Activated CD8-positive, alpha-beta memory T cell treated with anti-CD3 and anti-CD28 coated beads, Interleukin-2, amount 50 U/mL, for 24 hours (primary cell): Measurements from ENCODE around the gene NIM1K.
"Not testable (repeated sequence)": the region's sequence is repeated elsewhere in the genome, so short reads cannot be mapped to it uniquely, and the experiment has no call there.

ENCODE experiments used
- DNase-seq: peaks from one replicate; pipeline ENCODE4 v3.0.0-alpha.2; 2020; ENCODE audit errors: extremely low read depth

The NIM1K gene

GRCh38 chr5:43190755-43191603 is 1.0 kb upstream of the NIM1K start:
- DNase-seq, result no peak

DNA sequence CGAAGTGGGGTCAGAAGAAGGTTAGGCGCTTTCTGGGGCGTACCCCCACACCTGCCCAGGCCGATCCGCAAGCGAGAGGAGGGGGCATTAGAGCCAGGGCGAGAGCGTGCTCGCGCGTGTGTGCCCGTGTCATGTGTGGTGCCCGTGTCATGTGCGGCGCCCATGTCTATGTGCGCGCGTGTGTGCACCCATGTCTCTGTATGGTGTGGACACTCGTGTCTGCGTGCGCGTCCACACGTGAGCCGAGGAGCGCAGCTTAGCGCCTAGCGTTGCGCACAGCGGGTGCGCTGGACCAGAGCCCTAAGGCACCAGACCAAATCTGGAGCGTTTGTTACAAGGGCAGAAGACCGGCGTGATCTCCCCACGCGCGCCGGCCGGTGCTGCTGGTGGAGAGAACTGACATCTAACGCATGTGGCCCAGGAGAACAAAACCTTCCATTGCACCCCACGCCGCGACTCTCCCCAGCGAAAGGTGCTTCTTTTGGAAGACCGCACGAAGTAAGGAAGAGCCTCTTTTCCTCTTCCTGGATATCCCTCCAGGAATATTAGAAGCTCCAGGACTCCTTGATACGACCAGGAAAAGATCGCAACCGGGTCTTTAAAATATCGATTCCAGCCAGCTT is 644 bp downstream of the NIM1K start:
- DNase-seq, result no peak

DNA sequence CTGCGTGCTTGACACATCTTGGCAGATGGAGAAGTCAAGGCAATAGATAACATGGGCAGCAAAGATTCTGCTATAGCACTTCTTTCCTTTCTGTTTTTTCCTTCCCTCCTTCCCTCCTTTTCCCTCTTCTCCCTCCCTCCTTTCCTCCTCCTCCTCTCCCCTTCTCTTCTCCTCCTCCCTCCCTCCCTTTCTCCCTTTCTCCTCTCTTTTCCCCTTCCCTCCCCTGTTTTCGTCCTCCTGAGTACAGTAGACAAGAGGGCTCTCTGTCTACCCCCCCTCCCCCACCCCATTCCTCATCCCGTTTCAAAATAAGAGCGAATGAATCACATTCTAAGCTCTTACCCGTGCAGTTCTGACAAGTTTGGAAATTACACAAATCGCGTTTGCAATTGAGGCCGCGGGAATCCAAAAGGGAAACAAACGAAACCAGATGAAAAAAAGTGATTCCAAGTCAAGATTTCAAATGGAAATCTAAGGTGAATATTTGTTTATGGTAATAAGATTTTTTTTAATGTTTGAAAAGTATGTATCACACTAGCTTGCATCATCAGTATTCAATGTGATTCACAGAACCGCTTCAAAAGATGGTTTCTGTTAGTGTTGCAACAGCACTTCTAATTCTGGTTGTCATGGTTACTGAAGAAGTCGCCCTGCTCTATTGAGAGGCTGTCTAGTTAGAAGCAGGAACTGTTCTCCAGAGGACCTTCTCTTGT is 1.3 kb downstream of the NIM1K start:
- DNase-seq, result no peak

GRCh38 chr5:43193894-43194265 is 1.9 kb downstream of the NIM1K start:
- DNase-seq, result no peak

- no peak for DNase-seq
Measured at GRCh38 chr5:43195670-43196265, 3.7 kb downstream of the NIM1K start.

DNA sequence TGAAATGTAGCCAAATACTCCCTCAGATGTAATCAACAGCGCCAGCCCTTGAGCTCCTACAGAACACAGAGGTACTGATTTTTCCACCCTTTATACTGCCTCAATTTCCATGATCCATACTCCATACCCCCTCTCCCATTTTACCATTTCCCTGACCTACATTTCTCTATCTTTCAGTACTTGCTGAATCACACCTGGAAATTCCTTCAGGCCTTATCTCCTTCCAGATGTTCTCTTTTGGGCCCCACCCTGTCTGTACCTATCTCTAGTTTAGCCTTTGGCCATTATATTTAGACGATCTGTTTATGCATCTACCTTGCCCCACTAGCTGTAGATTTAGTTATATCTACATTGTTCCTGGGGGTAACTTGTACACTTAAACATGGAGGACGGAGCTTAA is 5.5 kb downstream of the NIM1K start:
- DNase-seq, result no peak

- not testable (repeated sequence) for DNase-seq
Measured at GRCh38 chr5:43201442-43201841, 9.4 kb downstream of the NIM1K start.

DNA sequence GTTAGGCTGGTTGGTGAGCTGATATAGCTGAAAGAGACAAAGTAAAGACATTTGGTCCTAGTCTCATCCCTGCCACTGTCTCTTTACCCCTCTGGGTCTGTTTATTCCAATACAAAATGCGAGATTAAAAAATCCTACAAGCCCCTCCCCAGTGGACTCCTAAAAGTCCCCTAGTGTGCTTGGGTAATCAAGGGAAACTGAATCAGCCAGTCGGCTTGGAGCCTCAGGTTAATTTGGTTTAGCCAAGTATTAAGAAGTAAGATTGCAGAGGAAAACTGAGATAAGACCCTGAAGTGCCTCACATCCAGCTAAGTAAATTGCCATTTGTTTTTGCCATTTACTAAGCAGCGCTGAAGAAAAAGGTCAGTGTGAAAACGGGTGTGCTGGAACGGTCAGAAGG is 10.4 kb downstream of the NIM1K start:
- no peak for DNase-seq

DNA sequence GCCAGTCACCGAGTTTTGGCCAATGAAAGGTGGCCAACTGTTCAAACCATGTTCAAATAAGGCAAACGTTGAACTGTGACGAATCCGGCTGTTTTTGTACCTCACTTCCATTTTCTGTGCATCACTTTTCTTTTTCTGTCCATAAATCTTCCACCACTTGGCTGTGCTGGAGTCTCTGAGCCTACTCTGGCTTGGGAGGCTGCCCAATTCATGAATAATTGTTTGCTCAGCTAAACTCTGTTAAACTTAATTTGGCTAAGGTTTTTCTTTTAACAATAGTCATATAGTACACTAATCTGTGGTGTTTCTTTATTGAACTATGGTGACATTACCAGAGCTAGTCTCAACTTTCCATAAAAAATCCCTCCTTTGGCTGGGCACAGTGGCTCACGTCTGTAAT is 11.3 kb downstream of the NIM1K start:
- DNase-seq, result no peak

GRCh38 chr5:43204958-43205357 is 12.9 kb downstream of the NIM1K start:
- no peak for DNase-seq

DNA sequence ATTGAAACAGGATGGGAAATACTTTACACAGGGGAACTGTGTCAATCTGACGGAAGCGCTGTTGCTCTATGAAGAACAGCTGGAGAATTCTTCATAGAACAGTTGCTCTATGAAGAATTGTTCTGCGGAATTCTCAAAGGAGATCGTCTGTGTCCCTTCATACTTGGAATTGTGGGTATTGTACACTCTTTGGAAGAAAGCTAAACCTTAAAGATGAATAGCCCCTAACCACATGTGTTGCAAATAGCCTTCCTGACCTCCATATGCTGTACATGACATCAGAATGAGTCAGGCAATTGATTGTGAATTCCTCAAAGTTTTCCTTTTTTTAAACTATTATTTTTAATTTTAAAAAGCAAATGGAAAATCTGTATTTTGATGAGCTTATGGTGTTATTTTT is 15.6 kb downstream of the NIM1K start:
- DNase-seq, result no peak

DNA sequence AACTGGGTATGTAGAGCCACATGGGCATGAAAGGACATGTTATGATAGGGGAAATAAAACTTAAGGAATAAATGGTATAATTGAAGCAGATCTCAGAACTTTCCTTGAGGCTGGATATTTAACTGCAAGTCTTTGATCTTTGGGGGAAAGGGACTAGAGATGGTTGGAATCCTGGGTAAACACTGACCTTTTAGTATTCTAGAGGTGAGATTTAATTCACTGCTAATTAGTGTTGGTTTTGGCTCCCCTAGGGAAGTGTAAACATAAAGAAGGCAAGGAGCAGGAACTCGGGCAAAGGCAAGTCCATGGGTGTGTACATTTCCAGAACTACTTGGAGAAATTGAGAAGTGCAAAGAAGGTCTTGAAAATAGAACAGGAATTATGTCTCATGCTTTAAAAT is 16.6 kb downstream of the NIM1K start:
- DNase-seq, result no peak

DNA sequence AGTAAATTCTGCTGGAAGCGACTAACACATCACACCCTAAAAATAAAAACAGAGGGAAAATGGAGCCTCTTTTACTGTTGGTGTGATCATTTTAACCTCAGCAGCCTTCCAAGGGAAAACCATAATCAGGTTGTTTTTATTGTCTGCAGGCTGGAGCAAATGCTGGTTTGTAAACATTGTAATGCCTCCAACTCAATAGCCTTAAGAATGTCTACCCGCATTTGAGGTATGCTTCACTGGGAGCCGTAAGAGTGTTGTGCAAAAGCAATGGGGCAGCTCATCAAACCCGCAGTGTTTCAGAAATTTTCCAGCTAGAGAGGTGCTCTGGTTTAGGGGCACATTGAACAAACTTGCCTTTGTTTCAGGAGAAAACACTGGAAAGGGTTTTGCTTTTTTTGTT is 17.0 kb downstream of the NIM1K start:
- DNase-seq, result no peak

DNA sequence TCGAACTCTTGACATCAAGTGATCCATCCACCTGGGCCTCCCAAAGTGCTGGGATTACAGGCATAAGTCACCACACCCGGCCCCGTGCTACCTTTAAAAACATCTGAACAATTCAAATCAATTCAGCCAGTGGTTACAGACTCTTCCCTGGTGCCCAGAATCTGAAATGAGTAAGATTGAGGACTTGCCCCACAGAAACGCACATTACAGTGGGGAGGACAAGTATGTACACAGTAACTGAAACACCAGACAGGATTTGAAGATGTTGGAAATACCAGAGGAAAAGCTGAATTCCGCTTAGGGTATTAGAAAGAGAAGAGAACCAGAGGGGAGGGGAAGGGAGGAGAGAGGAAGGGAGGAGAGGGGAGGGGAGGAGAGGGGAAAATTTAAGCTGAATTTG is 17.8 kb downstream of the NIM1K start:
- no peak for DNase-seq

DNA sequence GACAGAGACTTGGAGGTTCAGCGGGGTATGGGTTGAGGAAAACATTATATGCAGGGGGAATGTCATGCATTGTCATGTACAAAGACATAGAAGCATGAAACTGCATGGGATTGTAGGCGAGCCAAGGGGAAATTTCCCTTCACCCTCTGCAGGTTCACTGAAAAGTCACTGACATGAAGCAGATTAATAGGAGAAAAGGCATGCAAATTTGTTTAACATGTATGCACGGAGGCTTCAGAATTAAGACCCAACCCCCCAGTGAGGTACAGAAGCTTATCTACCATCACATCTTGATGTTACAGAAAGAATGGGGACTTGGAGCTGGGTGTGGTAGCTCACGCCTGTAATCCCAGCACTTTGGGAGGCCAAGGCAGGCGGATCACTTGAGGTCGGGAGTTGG is 18.5 kb downstream of the NIM1K start:
- DNase-seq, result no peak

GRCh38 chr5:43213951-43214350 is 21.9 kb downstream of the NIM1K start:
- DNase-seq, result no peak

DNA sequence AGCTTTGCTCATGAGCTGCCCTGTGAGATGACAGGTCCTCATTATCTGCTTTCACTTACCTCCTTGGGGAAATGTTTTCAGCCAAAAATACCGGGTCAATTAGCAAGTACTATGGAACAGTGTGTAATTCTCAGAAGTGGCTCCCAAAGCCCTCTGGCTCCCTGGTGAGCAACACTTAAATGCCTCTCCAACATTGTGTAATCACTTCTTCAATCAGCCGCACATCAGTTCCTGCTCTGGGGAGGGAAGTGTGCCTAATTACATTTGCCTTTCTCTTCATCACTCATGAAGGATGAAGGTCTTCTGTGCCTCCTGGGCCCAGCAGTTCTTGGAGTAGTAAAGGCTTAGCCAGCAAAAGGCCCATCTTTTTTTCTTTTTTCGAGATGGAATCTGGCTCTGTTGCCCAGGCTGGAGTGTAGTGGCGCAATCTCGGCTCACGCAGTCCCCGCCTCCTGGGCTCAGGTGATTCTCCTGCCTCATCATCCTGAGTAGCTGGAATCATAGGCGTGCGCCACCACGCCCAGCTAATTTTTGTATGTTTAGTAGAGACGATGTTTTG is 23.1 kb downstream of the NIM1K start:
- no peak for DNase-seq

- DNase-seq, result no peak
Measured at GRCh38 chr5:43216941-43217340, 24.9 kb downstream of the NIM1K start.

DNA sequence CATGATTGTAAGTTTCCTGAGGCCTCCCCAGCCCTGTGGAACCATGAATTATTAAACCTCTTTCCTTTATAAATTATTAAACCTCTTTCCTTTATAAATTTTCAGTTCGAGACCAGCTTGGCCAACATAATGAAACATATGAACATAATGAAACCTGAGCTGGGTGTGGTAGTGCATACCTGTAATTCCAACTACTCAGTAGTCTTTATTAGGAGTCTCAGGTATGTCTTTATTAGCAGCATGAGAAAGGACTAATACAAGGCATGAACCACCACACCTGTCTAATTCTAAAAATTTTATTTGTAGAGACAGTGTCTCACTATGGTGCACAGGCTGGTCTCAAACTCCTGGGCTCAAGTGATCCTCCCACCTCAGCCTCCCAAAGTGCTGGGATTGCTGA is 27.1 kb downstream of the NIM1K start:
- DNase-seq, result no peak

DNA sequence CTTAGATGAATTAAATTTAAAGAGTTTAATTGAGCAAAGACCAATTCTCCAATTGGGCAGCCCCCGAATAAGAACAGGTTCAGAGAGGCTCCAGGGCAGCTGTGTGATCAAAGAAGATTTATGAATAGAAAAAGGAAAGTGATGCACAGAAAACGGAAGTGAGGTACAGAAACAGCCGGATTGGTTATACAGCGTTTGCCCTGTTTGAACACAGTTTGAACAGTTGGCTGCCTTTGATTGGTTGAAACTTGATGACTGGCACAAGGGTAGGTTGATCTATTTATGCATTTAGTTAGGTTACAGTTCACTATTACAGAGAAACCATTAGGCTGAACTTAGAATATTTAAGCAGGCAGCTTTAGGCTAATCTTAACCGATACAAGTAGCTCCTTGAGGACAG is 29.5 kb downstream of the NIM1K start:
- DNase-seq, result no peak

DNA sequence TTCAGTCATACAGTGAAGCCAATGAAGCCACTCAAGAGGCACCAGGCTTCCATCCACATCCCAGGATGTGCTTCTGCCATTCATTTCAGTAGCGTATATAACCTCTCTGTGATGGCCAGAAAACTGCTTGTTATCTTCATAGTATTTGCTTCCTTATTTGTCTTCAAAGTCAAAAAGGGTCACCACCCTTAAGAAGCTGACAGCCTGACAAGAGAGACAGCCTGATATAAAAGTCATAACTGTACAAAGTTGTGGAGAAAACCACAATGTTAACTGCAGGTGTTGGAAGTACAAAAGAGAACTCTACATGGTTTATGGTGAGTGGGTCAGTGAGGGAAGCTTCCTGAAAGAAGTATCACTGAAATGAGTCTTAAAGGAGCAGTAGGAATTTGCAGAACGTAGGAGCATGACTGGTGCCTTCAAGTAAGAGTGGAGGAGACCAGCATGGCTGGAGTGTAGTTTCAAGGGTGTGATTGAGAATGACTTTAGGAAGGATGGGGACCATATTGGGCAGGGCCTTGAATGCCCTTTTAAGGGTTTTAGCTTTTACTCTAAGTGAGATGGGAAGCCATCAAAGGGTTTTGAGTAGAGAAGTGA is 33.7 kb downstream of the NIM1K start:
- no peak for DNase-seq

DNA sequence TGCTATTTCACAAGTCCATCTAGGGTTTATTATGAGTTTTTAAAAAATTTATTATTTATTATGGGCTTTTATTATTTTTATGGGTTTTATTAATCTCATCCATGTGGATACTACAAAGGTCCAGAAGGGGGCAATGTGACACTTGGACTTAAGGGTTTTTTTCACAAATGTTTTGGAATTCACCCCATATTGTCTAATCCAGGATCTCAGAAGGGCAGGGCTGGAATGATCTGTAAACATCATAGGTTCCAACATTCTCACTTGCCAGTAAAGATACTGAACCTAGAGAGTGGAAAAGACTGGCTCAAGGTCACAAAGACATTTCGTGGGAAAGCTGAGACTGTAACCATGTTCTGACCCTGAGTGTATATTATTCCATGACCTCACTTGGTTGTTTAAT is 35.6 kb downstream of the NIM1K start:
- no peak for DNase-seq
